HG03045 (cell line): Measurements from ENCODE around the gene AKAP13.

Source experiments
- ATAC-seq: cut with Tn5 transposase; IDR thresholded peaks from one replicate; pipeline ENCODE4 v1.9.1; 2021; ENCODE audit warnings: mild to moderate bottlenecking, moderate library complexity; ENCODE audit not compliant: unreplicated experiment

Gene AKAP13

DNA sequence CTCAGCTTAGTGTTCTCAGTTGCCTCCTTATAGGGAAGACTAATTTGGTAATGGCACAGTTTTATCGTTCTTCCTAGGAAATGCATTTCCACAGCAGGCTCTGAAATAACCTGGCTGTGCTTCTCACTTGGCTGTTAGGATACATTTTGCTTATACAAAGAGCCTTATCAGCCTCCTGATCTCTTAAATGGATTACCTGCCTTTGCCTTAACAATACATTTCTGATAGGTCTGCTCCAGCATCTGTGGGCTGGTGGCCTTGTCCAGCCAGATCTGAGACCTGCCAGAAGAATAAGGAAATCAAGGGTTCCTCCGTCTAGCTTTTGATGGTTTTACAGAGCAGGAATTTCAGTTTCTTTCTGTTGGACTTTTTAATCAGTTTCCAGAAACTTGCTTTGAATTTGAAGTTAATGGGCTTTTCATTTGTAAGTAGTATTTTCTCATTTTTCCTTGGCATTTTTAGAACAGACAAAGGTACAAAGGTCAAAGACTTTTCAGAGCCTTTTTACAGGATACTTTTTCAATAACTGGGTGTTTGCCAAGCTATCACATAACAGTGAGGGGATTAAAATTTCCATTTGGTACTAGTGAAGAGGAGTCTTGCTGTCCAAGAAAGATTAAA, 116.3 kb downstream of the AKAP13 start:
- no peak for ATAC-seq

DNA sequence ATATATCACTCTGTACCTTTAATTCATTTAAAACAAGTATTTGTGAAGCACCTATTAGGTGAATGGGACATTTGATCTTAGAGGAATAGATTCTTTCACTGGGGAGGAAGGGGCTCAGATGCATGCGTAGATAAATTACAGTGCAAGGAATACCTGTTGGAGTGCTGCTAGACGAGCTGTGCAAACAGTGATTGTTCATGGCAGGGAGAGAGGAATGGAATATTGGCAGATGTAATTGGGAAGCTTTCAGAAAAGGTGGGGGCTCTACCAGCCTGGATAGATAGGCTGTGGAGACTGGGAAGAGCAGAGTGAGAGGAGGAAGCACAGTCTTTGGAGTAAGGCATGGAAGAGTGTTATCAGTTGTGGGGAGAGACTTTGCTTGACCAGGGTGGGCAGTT, 116.8 kb downstream of the AKAP13 start:
- no peak for ATAC-seq

- no peak for ATAC-seq
These were observed 118.1 kb downstream of the AKAP13 start for GRCh38 chr15:85498471-85498870.

DNA sequence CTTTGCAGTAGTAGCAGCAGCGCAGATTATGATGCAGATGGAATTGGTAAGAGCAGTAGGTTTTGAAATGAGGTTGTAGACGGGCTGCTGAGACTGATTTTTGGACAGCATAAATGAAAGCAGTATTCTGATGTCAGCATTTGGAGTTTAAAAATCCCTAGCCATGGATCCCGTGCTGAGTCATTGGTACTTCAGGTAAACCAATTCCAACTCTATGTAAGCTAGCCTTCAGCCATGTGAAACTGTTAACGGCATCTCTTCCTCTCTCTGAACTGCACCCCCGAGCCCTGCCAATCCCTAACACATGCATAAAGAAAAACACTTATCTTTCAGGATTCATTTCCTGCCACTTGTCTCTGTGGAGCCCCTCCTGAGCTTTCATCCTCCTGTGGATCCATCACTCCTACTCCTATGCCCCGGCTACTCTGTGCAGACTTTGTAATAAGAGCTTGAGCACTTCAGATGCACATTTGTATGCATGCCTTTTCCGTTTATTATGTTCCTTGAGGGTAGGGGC, 119.0 kb downstream of the AKAP13 start:
- no peak for ATAC-seq

- no peak for ATAC-seq
These were observed 119.8 kb downstream of the AKAP13 start for GRCh38 chr15:85500060-85500708.

DNA sequence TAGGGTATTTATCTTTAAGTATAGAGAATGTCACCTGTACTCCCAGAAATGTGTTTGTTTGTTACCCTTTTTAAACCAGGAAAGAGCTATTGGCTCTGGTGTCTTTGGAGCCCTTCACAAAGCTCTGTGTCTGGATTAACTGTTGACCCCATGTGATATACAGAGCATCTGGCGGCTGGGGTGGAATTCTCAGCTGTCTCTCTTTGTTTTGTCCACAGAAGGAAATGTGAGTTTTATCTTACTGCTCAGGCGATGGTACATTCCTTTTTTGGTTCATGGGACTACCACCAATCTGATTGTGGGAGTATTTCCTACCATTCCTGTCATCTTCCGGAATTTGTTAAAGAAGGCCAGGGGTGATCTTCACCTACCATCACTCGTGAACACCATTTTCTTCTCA, 120.3 kb downstream of the AKAP13 start:
- ATAC-seq, result no peak

DNA sequence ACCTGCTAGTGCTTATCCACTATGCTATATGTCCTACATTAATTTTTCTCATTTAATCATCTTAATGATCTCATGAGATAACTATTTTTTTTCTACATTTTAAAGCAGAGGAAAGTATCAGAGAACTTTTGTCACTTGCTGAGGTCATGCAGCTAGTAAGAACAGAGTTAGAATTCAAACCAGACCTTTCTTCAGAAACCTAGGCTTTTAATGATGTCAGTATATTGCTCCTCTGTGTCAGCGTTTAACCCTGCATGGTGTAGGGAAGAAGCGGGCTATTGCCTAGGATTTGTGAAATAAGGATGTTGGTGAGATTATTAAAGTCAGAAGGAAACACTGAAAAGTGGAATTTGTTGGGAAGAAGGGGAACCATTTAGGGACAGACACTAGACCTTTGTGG, 121.2 kb downstream of the AKAP13 start:
- ATAC-seq, result no peak

GRCh38 chr15:85503151-85503799, 122.9 kb downstream of the AKAP13 start:
- no peak for ATAC-seq

GRCh38 chr15:85504749-85505676, 124.6 kb downstream of the AKAP13 start:
- no peak for ATAC-seq

GRCh38 chr15:85507114-85507513, 126.7 kb downstream of the AKAP13 start:
- no peak for ATAC-seq

DNA sequence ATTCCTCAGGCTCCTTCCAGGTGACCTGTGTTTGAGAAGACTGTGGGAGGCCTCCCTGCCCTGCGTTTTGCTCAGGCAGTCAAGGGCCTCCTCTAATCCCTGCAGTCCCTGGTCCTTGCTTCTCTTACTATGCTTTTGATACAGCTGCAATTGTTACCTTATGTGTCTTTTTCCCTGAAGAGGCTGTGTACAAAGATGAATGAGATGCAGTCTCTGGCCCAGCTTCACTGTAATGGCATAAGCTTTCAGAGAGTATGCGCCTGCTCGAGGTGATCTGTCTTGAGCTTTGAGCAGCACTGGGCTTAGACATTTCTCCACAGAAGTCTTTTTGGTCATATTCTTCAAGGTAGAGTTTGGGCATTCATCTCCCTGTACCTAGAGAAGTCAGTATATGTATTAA, 129.6 kb downstream of the AKAP13 start:
- no peak for ATAC-seq

GRCh38 chr15:85514413-85514812, 134.0 kb downstream of the AKAP13 start:
- no peak for ATAC-seq

DNA sequence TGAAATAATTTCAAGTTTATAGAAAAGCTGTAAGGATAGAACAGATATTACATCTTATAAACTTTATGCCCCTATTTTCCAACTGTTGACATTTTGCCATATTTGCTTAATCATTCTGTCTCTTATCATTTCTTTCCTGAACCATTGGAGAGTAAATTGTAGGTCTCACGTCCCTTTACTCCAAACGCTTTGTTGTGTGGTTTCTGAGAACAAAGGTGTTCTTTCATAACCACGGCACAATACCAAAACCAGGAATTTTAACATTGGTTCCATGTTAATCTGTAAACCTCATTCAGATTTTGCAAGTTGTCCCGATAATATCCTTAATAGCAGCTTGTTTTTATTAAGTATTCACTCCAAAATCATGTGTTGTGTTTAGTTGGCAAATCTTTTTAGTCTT, 134.8 kb downstream of the AKAP13 start:
- ATAC-seq, result no peak

- no peak for ATAC-seq
These were observed 136.7 kb downstream of the AKAP13 start for GRCh38 chr15:85517086-85517485.

DNA sequence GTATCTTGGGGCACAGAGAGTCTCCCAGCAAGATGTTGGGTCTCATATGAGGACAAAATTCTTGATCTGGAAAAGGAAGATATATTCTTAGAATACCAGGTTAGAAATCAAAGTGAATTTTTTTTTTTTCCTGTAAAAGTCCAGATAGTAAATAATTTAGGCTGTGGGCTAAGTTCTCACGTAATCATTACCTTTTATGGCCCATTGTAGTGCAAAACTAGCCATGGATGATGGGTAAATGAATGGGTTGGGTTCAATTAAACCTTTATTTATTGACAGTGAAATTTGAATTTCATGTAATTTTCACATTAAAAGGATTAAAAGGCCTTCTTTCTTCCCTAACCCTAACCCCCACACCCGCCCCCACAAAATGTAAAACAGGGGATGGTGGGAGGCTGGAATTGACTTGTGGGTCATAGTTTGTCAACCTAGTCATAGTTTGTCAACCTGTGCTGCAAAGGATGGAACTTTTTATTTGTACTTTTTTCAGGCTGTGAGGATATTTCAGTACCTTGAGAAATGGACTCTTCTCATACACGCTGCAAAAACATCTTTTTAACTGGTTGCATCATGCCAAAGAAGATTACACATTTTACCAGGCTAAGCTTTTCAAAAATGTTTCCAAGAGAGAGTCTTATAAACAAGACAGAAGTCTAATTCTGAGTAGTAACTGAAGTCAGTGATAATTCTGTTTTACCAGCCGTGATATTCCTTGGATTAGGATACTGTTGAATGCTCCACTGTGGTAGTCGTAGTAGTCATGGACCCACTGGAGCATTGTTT, 138.8 kb downstream of the AKAP13 start:
- no peak for ATAC-seq

DNA sequence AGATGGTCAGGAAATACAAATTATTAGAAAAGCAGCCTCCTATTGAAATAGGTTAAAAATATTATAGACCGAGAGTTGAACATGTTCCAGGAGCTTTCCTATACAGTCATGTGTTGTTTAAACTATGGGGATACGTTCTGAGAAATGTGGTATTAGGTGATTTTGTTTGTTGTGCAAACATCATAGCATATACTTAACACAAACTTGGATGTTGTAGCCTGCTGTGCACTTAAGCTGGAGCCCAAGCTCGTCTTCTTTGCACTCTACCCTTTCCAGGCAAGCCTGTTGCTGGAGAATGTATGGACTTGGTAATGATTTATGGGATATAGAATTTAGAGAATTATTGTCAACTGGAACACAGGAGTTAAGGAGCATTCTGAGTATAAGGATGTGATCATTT, 140.2 kb downstream of the AKAP13 start:
- no peak for ATAC-seq

- ATAC-seq, result no peak
These were observed 143.1 kb downstream of the AKAP13 start for GRCh38 chr15:85523530-85523929.

DNA sequence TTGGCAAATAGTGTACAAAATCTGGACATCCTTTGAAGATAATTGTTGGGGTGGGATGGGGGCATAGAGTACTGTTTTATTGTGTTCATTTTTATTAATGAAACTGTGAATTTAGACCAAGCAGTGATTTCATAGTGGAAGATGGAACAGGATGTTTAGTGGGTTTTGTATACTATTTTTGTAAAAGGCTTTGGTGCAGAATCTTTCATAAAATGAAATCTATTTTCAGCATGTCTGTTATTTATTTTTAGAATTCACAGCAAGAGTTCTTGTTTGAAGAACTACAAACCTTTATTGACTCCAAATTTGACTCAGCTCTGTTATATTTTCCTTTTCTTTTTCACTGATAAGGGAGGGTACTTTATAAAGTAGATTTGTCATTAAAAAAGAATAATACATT, 145.4 kb downstream of the AKAP13 start:
- ATAC-seq, result no peak

GRCh38 chr15:85527895-85528294, 147.5 kb downstream of the AKAP13 start:
- no peak for ATAC-seq

GRCh38 chr15:85530079-85530478, 149.7 kb downstream of the AKAP13 start:
- ATAC-seq, result no peak
